Measurements from ENCODE around the gene PLS1.

- TF ChIP-seq CTCF (conservative IDR thresholded peaks at IDR 0.05): no peak
- no peak for TF ChIP-seq EZH2 (IDR thresholded peaks at IDR 0.05; ENCODE audit: low read depth)
Observed at GRCh38 chr3:142650001-142650693, 54.0 kb downstream of the PLS1 start.

Data from PC-9 (cell line).